ENCODE data around the gene PRKCE.

Gene PRKCE

GRCh38 chr2:45797451-45798230, 146.2 kb downstream of the PRKCE start:
- no peak for DNase-seq
- Mint-ChIP-seq H3K4me3 (no peak overlapping the region), H3K4me1 (no peaks in the 10 kb centered on the region), H3K9me3 (no peaks in the 10 kb centered on the region), H3K27ac (no peak overlapping the region), H3K27me3 (no peaks in the 10 kb centered on the region), H3K36me3 (no peaks in the 10 kb centered on the region)
- CTCF ChIA-PET, result interaction anchor here (1.3 to 5.7 kb wide), 2 partner anchors 18 to 124 kb away, joined by 3 to 30 read pairs; no protein-coding TSS in a partner anchor

DNA sequence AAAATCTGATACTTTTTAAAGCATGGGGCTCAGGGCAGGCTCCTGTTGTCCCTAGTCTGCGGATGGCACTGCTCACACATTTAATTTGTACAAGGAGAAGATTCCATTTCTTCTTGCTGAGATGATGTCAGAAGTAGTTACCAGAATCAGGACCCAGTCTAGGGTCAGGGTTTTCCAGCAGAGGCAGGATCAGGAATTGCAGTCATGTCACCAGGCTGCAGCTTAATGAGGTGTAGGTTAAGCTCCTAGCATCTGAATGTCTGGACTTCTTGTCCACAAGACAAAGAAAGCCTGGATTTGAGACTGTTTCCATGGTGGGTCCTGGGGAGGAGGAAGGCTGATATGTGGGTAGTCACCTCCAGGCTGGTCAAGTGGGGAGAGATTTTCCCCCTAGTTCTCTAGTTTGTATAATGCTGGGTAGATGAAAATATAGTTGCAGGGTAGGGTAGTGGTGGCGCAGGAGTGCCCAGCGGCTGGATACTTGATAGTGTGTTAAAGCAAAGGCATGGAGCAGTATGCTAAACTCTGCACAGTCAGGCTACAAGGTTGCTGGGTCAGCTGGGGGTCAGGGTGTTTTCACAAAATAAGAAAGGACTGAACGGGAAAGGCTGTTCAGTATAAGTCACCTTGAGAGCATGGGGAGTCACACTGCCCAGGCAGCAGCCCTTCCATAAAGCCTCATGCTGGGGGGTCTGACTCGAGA, 148.4 kb downstream of the PRKCE start:
- DNase-seq, result no peak
- H3K4me1 Mint-ChIP-seq, result no peaks in the 10 kb centered on the region
- no peaks in the 10 kb centered on the region for H3K36me3 Mint-ChIP-seq
- CTCF ChIA-PET, result interaction anchor here (5.7 kb wide), 1 partner anchor 20 kb away, joined by 30 read pairs; no protein-coding TSS in a partner anchor
- H3K4me3 Mint-ChIP-seq, result no peak overlapping the region
- no peak overlapping the region for H3K27ac Mint-ChIP-seq
- H3K27me3 Mint-ChIP-seq, result no peaks in the 10 kb centered on the region
- no peaks in the 10 kb centered on the region for H3K9me3 Mint-ChIP-seq

GRCh38 chr2:45802499-45803138, 151.1 kb downstream of the PRKCE start:
- Mint-ChIP-seq H3K27me3 (peaks cover 2% of the 10 kb centered on the region), H3K36me3 (no peaks in the 10 kb centered on the region), H3K4me3 (no peak overlapping the region), H3K9me3 (no peaks in the 10 kb centered on the region), H3K4me1 (no peaks in the 10 kb centered on the region), H3K27ac (no peak overlapping the region)
- CTCF ChIA-PET, result interaction anchor here (2.4 kb wide), 1 partner anchor 24 kb away, joined by 6 read pairs; no protein-coding TSS in a partner anchor
- DNase-seq, result no peak

GRCh38 chr2:45804987-45805755, 153.7 kb downstream of the PRKCE start:
- no peak for DNase-seq
- Mint-ChIP-seq H3K4me3 (no peak overlapping the region), H3K4me1 (no peaks in the 10 kb centered on the region), H3K9me3 (no peaks in the 10 kb centered on the region), H3K27me3 (peaks cover 5% of the 10 kb centered on the region), H3K27ac (no peak overlapping the region), H3K36me3 (no peaks in the 10 kb centered on the region)
- CTCF ChIA-PET, result no interaction called here

DNA sequence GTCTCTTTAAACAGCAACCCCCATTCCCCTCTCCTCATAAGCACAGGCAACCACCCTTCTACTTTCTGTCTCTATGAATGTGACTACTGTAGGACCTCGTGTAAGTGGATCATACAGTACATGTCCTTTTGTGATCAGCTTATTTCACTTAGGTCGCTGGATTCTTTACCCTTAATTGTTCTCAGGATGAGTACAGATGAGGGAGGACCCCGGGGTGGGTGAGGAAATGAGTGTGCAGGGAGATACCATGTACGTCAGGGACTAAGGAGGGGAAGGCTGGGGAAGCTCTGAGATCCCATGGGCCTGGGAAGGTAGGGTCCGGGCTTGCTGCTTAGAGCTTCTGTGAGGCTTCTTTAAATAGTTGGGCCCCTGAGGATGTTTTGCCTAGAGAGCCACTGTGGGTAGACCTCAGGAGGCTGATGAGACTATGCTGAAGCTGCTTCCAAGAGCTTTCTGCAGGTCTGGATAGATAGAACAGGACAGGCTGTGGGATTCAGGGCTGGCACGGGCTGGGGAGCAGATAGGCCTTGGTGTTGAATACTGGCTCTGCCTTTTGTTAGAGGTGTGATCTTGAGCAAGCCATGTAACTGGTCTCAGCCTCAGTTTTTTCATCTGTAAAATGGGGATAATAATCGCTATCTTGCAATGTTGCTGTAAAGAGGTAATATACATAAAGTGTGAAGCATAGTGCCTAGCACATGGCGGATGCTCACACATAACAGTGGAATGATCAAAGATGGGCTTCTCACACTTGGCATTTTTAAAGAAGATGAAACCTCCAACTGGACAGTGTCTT, 155.3 kb downstream of the PRKCE start:
- no peak overlapping the region for H3K27ac Mint-ChIP-seq
- CTCF ChIA-PET, result no interaction called here
- no peaks in the 10 kb centered on the region for H3K4me1 Mint-ChIP-seq
- no peak overlapping the region for H3K4me3 Mint-ChIP-seq
- H3K36me3 Mint-ChIP-seq, result no peaks in the 10 kb centered on the region
- DNase-seq, result no peak
- peaks cover 5% of the 10 kb centered on the region for H3K27me3 Mint-ChIP-seq
- H3K9me3 Mint-ChIP-seq, result no peaks in the 10 kb centered on the region

- no peak overlapping the region for H3K27ac Mint-ChIP-seq
- no peak for DNase-seq
- peaks cover 10% of the 10 kb centered on the region for H3K27me3 Mint-ChIP-seq
- no peaks in the 10 kb centered on the region for H3K9me3 Mint-ChIP-seq
- H3K4me3 Mint-ChIP-seq, result no peak overlapping the region
- no peaks in the 10 kb centered on the region for H3K36me3 Mint-ChIP-seq
- CTCF ChIA-PET, result interaction anchor here (1.3 kb wide), 1 partner anchor 30 kb away, joined by 3 read pairs; no protein-coding TSS in a partner anchor
- H3K4me1 Mint-ChIP-seq, result no peaks in the 10 kb centered on the region
Measured at GRCh38 chr2:45808294-45808800, 156.9 kb downstream of the PRKCE start.

DNA sequence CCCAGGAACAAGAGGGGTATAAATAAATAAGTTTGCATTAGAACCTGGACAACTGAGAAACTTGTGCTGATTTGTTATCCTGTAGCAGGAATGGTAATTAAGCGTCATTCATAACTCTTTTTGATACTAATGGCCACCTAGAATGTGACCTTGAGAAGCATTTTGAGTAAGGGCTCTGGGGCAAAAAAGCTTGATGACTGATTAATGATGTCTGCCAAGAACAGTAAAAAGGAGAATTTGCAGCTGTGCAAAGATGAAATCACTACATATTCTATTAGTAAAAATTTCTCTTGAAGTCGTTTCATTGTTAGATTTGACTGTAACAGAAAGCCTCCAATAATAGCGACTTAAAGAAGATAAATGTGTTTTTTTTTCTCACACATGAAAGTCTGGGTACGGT, 157.7 kb downstream of the PRKCE start:
- H3K4me1 Mint-ChIP-seq, result no peaks in the 10 kb centered on the region
- peaks cover 14% of the 10 kb centered on the region for H3K27me3 Mint-ChIP-seq
- DNase-seq, result no peak
- H3K36me3 Mint-ChIP-seq, result no peaks in the 10 kb centered on the region
- CTCF ChIA-PET, result interaction anchor here (1.3 kb wide), 1 partner anchor 30 kb away, joined by 3 read pairs; no protein-coding TSS in a partner anchor
- no peak overlapping the region for H3K4me3 Mint-ChIP-seq
- H3K9me3 Mint-ChIP-seq, result no peaks in the 10 kb centered on the region
- H3K27ac Mint-ChIP-seq, result no peak overlapping the region

DNA sequence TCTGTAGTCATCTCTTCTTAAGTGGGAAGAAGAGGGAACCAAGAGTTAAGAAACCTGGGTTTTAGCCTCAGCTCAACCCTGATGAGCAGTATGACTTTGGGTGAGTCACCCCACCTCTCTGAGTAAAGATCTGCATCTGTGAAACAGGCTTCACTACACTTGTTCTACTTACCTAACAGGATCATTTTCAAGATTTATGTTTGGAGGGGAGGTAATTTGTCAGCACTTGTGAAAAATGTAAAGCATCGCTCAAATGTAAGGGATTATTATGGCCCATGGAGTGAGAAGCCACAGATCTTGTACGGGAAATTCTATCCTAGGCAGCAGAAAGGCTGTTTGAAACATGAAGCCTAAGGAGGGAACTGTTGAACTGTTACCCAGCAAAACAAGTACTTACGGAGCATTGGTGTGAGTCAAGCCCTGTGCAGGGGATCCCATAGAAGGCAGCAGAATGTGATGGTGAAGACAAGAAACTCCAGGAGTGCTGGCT, 160.6 kb downstream of the PRKCE start:
- CTCF ChIA-PET, result no interaction called here
- Mint-ChIP-seq H3K4me3 (no peak overlapping the region), H3K27me3 (peaks cover 15% of the 10 kb centered on the region), H3K9me3 (no peaks in the 10 kb centered on the region), H3K27ac (no peak overlapping the region), H3K4me1 (no peaks in the 10 kb centered on the region), H3K36me3 (no peaks in the 10 kb centered on the region)
- DNase-seq, result no peak

DNA sequence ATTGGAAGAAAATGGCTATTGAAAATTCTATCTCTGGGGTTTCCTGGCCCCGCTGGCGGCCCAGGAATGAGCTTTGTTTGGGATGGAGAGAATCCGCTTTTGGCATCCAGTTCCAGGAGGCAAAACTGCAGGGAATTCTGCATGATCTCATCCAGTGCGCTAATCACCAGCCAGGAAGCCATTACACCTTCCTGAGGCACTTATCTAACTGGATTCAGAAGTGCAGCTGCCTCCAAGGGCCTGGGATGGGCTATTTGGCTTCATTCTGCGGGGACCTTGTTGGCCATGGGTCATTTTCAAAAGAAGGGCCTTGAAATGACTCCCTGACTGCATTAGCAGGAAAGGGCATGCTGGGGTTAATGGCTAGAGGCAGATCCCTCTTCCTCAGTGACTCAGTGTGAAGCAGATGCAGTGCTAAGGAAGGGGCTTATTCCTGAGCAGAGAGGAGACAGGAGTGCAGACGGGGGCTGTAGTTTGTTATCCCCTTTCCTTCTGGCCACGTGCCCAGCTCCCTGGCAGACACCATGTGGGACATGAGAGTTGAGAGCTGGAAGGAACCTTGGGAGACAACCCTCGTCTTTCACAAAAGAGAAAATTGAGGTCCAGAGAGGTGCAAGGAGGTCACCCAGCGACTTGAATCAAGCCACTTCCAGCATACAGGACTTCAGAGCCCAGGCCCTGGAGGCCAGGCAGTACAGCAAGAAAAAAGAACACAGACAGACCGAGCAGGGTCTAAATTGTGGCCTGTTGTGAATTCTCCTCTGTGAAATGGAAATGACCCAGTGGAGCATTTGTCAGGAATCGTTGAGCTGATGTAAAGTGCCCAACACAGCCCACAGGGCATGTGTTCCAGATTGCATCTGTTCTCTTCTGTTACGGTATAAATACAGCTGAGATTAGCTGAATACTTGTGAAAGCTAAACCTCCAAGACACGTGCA, 161.8 kb downstream of the PRKCE start:
- no peak overlapping the region for H3K27ac Mint-ChIP-seq
- no peak for DNase-seq
- peaks cover 10% of the 10 kb centered on the region for H3K27me3 Mint-ChIP-seq
- no peaks in the 10 kb centered on the region for H3K36me3 Mint-ChIP-seq
- H3K4me3 Mint-ChIP-seq, result no peak overlapping the region
- H3K9me3 Mint-ChIP-seq, result no peaks in the 10 kb centered on the region
- no peaks in the 10 kb centered on the region for H3K4me1 Mint-ChIP-seq
- CTCF ChIA-PET, result no interaction called here

DNA sequence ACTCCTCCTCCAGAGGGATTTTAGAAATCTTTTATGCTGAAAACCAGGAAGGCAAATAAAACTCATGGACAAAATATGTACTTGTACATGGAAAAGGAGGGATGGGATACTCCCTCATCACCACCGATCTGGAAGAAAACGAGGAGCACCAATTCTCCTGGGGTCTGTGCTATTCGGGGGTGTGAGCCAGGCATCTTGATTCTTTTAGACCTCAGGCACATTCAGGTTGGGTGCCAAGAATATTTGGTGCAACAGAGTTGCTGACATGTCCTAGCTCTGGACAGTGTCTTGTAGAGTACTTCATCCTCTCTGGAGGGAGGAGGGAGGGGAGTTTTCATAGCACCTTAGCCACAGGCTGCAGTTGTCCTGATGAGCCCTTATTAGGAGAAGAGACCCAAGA, 163.0 kb downstream of the PRKCE start:
- Mint-ChIP-seq H3K4me3 (no peak overlapping the region), H3K27me3 (peaks cover 10% of the 10 kb centered on the region), H3K36me3 (no peaks in the 10 kb centered on the region), H3K27ac (no peak overlapping the region), H3K9me3 (no peaks in the 10 kb centered on the region), H3K4me1 (no peaks in the 10 kb centered on the region)
- CTCF ChIA-PET, result no interaction called here
- no peak for DNase-seq

DNA sequence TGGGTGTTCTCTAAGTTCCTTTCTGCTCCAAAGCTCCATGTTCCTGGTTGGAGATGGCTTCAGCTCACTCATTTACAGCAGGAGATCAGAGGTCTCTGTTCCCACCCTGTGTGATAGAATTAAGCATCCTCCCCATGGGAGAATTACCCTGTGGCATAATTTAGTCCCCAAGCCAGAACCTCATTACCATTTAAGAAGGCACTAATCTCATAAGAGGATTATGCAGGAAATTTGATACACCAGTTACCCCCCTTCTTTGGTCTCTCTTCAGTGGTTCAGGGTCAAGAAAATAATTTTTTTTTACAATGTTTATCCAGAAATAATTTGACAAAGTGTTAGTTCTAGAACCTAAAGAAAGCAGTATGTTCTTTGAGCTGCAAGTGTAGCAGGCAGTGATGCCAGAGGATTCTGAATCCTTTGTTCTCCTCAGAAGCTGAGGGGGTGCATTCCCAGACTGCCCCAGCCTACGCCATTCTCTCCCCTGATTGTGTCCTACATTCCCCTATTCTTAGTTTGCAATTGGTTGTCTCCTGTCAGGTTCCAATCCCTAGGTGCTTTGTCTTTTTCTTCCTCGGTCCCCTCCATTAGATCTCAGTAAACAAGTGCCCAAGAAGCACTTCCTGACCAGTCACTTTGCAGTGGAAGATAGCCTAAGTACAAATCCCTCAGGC, 163.6 kb downstream of the PRKCE start:
- CTCF ChIA-PET, result no interaction called here
- DNase-seq, result no peak
- H3K36me3 Mint-ChIP-seq, result no peaks in the 10 kb centered on the region
- no peak overlapping the region for H3K4me3 Mint-ChIP-seq
- H3K27me3 Mint-ChIP-seq, result peaks cover 10% of the 10 kb centered on the region
- no peak overlapping the region for H3K27ac Mint-ChIP-seq
- no peaks in the 10 kb centered on the region for H3K4me1 Mint-ChIP-seq
- H3K9me3 Mint-ChIP-seq, result no peaks in the 10 kb centered on the region

- no peaks in the 10 kb centered on the region for H3K9me3 Mint-ChIP-seq
- CTCF ChIA-PET, result no interaction called here
- no peaks in the 10 kb centered on the region for H3K36me3 Mint-ChIP-seq
- H3K27ac Mint-ChIP-seq, result no peak overlapping the region
- H3K4me1 Mint-ChIP-seq, result no peaks in the 10 kb centered on the region
- H3K4me3 Mint-ChIP-seq, result no peak overlapping the region
- no peak for DNase-seq
- peaks cover 10% of the 10 kb centered on the region for H3K27me3 Mint-ChIP-seq
Measured at GRCh38 chr2:45816272-45816671, 164.8 kb downstream of the PRKCE start.
